ENCODE results near the gene SVOP. TPM values are rescaled to one million over a fixed set of nuclear protein-coding genes. Genes with fewer than 3 reads are reported as not detected.

Gene SVOP
- total RNA-seq, 1 donor from 2014 or later, result 2.6 TPM

GRCh38 chr12:108959748-108960655 is 60.9 kb downstream of the SVOP start:
- DNase-seq, result no peak
- H3K4me3 ChIP-seq, result no peak overlapping the region
- H3K27ac ChIP-seq (replicated peaks), result no peak overlapping the region
- TF ChIP-seq CTCF (IDR thresholded peaks at IDR 0.05; ENCODE audit: borderline replicate concordance), result no peak
- no peaks in the 10 kb centered on the region for H3K36me3 ChIP-seq
- H3K9me3 ChIP-seq (replicated peaks), result no peaks in the 10 kb centered on the region
- peaks cover 11% of the 10 kb centered on the region for H3K4me1 ChIP-seq
- intact Hi-C loops (cut with micrococcal nuclease), result no loop called here
- no peaks in the 10 kb centered on the region for H3K27me3 ChIP-seq (ENCODE audit: low read depth)

- intact Hi-C loops (cut with micrococcal nuclease), result no loop called here
- Histone ChIP-seq H3K9me3 (replicated peaks) (no peaks in the 10 kb centered on the region), H3K27ac (replicated peaks) (peak overlapping the region; percentile 22), H3K27me3 (ENCODE audit: low read depth) (no peaks in the 10 kb centered on the region), H3K4me1 (peaks cover 22% of the 10 kb centered on the region), H3K4me3 (no peak overlapping the region), H3K36me3 (no peaks in the 10 kb centered on the region)
- DNase-seq, result peak; percentile 47
- no peak for TF ChIP-seq CTCF (IDR thresholded peaks at IDR 0.05; ENCODE audit: borderline replicate concordance)
These were observed 65.5 kb downstream of the SVOP start for GRCh38 chr12:108955225-108955835.

- Histone ChIP-seq H3K4me1 (peaks cover 22% of the 10 kb centered on the region), H3K4me3 (peak overlapping the region; percentile 31), H3K36me3 (peaks cover 6% of the 10 kb centered on the region), H3K27ac (replicated peaks) (no peak overlapping the region), H3K27me3 (ENCODE audit: low read depth) (no peaks in the 10 kb centered on the region), H3K9me3 (replicated peaks) (peaks cover 12% of the 10 kb centered on the region)
- peak; percentile 91 for TF ChIP-seq CTCF (IDR thresholded peaks at IDR 0.05; ENCODE audit: borderline replicate concordance)
- intact Hi-C loops (cut with micrococcal nuclease), result no loop called here
- DNase-seq, result peak; percentile 67
These were observed 69.7 kb downstream of the SVOP start for GRCh38 chr12:108950991-108951739.

- DNase-seq, result no peak
- Histone ChIP-seq H3K4me3 (no peak overlapping the region), H3K27ac (replicated peaks) (no peak overlapping the region), H3K4me1 (peaks cover 15% of the 10 kb centered on the region), H3K27me3 (ENCODE audit: low read depth) (no peaks in the 10 kb centered on the region), H3K36me3 (peaks cover 6% of the 10 kb centered on the region), H3K9me3 (replicated peaks) (peaks cover 12% of the 10 kb centered on the region)
- TF ChIP-seq CTCF (IDR thresholded peaks at IDR 0.05; ENCODE audit: borderline replicate concordance), result no peak
- intact Hi-C loops (cut with micrococcal nuclease), result no loop called here
These were observed 70.9 kb downstream of the SVOP start for GRCh38 chr12:108949976-108950375.

GRCh38 chr12:108948367-108948766 is 72.5 kb downstream of the SVOP start:
- Histone ChIP-seq H3K27ac (replicated peaks) (no peak overlapping the region), H3K27me3 (ENCODE audit: low read depth) (no peaks in the 10 kb centered on the region), H3K36me3 (peaks cover 6% of the 10 kb centered on the region), H3K9me3 (replicated peaks) (peaks cover 12% of the 10 kb centered on the region), H3K4me1 (peaks cover 11% of the 10 kb centered on the region), H3K4me3 (no peak overlapping the region)
- intact Hi-C loops (cut with micrococcal nuclease), result no loop called here
- no peak for TF ChIP-seq CTCF (IDR thresholded peaks at IDR 0.05; ENCODE audit: borderline replicate concordance)
- DNase-seq, result no peak
